ENCODE data around the gene PRC1.

DNA sequence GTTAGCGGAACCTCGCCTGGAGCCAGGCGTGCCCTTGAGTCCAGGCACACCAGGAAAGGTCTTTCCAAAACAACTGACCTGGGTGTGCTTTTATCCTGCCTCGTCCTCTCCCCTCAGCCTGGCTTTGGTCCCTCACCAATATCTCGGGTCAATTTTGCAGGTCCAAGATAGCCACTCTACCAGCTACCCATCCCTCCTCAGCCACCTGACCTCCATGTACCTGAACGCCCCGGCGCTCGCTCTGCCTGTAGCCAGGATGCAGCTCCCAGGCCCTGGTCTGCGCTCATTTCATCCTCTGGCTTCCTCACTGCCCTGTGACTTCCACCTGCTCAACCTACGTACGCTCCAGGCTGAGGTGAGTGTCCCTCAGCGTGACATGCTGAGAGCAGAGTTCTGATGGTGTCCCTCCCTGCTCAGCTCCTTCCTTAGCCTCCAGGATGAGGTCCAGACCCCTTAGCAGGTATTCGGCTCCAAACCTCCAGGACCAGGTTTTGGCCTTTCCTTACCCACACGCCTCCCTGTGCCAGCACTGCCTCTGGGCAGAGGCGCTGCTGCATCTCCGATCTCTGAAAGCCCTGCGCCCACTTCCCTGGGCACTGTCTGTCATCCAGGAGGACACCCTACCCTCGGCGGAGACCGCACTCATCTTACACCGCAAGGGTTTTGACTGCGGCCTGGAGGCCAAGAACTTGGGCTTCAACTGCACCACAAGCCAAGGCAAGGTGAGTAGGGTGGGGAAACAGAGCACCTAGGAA is 76.1 kb downstream of the PRC1 start:
- TF ChIP-seq POLR2A (IDR thresholded peaks at IDR 0.05) (no peak), CTCF (IDR thresholded peaks at IDR 0.05) (no peak)

Data from Peyer's patch (tissue), 4 donors.